KMS-11 (cell line): ENCODE measurements around the gene CPNE1.

Experiments used
- H2AFZ ChIP-seq: fragments of 200-600 bp; sonication (generic); 2 replicates; pipeline ENCODE4 v1.6.1; 2016; ENCODE audit warnings: antibody characterized with exemption, mixed run types, low read depth
- H3K27ac ChIP-seq: fragments of 200-600 bp; sonication (generic); 2 replicates; pipeline ENCODE4 v1.6.1; 2016; ENCODE audit warnings: mild to moderate bottlenecking, mixed run types
- H3K27me3 ChIP-seq: fragments of 200-600 bp; sonication (generic); 2 replicates; pipeline ENCODE4 v1.6.1; 2017; ENCODE audit warnings: mild to moderate bottlenecking, low read depth, mixed run types, moderate library complexity; ENCODE audit not compliant: insufficient read depth
- H3K36me3 ChIP-seq: fragments of 200-600 bp; sonication (generic); 2 replicates; pipeline ENCODE4 v1.6.1; 2017; ENCODE audit warnings: mild to moderate bottlenecking, mixed run types; ENCODE audit not compliant: insufficient read depth
- H3K4me1 ChIP-seq: fragments of 200-600 bp; sonication (generic); 2 replicates; pipeline ENCODE4 v1.6.1; 2016; ENCODE audit warnings: mild to moderate bottlenecking, low read depth, mixed run types; ENCODE audit not compliant: poor library complexity, severe bottlenecking
- H3K4me2 ChIP-seq: fragments of 200-600 bp; sonication (generic); 2 replicates; pipeline ENCODE4 v1.7.0; 2016; ENCODE audit warnings: mild to moderate bottlenecking, mixed run types
- H3K4me3 ChIP-seq: fragments of 200-600 bp; sonication (generic); IDR thresholded peaks from 2 replicates; pipeline ENCODE4 v1.6.1; 2017; ENCODE audit warnings: low read depth, low read length, mixed read lengths; ENCODE audit not compliant: insufficient read depth
- H3K79me2 ChIP-seq: fragments of 200-600 bp; sonication (generic); 2 replicates; pipeline ENCODE4 v1.6.1; 2016; ENCODE audit warnings: low read depth, mixed run types; ENCODE audit not compliant: insufficient read depth
- H3K9ac ChIP-seq: fragments of 200-600 bp; sonication (generic); 2 replicates; pipeline ENCODE4 v1.6.1; 2016; ENCODE audit warnings: mild to moderate bottlenecking, mixed run types
- H4K20me1 ChIP-seq: fragments of 200-600 bp; sonication (generic); 2 replicates; pipeline ENCODE4 v1.6.1; 2016; ENCODE audit warnings: mild to moderate bottlenecking, mixed run types; ENCODE audit not compliant: insufficient read depth
- TF ChIP-seq, protein P1 (sequence below): fragments of 200-600 bp; sonication (generic); conservative IDR thresholded peaks from 2 replicates; pipeline ENCODE4 v1.6.1; 2017; ENCODE audit warnings: low read depth, mild to moderate bottlenecking, antibody characterized with exemption, low read length, moderate library complexity, mixed read lengths

The CPNE1 gene

DNA sequence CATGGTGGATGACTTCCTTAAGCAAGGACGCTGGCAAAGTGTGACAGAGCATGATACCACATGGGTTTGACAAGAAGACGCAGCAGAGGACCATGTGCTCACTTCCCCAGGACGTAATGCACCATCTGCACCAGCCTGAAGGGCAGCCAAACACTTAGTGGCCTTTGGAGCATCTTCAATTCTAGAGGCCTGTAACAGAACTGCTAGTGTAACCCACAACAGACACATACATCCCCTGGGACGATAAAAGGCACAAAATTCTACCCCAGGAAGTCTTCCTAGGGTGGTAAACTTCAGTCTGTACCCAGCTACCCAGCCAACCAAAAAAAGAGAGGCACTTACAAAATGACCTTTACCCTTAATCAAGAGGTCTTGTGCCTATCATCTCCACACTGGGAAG lies 9.2 kb upstream of the CPNE1 start:
- Histone ChIP-seq H3K4me1 (peaks cover 16% of the 10 kb centered on the region), H3K9ac (no peak overlapping the region), H3K27ac (no peak overlapping the region), H3K4me3 (no peak overlapping the region), H4K20me1 (no peaks in the 10 kb centered on the region), H3K36me3 (no peaks in the 10 kb centered on the region), H3K79me2 (no peaks in the 10 kb centered on the region), H2AFZ (no peak overlapping the region), H3K27me3 (no peaks in the 10 kb centered on the region), H3K4me2 (no peak overlapping the region)
- TF ChIP-seq, protein P1, sequence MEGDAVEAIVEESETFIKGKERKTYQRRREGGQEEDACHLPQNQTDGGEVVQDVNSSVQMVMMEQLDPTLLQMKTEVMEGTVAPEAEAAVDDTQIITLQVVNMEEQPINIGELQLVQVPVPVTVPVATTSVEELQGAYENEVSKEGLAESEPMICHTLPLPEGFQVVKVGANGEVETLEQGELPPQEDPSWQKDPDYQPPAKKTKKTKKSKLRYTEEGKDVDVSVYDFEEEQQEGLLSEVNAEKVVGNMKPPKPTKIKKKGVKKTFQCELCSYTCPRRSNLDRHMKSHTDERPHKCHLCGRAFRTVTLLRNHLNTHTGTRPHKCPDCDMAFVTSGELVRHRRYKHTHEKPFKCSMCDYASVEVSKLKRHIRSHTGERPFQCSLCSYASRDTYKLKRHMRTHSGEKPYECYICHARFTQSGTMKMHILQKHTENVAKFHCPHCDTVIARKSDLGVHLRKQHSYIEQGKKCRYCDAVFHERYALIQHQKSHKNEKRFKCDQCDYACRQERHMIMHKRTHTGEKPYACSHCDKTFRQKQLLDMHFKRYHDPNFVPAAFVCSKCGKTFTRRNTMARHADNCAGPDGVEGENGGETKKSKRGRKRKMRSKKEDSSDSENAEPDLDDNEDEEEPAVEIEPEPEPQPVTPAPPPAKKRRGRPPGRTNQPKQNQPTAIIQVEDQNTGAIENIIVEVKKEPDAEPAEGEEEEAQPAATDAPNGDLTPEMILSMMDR = no peak

DNA sequence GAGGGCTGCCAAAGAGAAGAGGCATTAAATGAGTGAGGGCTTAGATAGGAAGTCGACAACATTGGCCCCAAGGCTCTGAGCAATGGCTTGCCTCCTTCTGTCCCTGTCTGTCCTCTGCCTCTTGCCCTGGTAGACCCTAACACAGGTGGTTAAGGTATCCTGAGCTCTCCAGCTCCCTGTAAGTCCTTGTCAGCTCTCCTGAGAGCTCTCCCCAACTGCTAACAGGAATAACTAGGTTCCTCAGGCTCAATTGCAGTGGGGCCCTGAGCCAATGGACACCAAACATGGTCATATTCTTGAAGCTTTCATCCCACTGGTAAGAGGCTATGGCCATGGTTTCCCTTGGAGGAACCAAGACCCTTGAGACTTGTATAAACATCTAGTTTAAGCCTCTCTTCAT lies 5.0 kb upstream of the CPNE1 start:
- TF ChIP-seq, protein P1 = no peak
- H3K36me3 ChIP-seq = no peaks in the 10 kb centered on the region

DNA sequence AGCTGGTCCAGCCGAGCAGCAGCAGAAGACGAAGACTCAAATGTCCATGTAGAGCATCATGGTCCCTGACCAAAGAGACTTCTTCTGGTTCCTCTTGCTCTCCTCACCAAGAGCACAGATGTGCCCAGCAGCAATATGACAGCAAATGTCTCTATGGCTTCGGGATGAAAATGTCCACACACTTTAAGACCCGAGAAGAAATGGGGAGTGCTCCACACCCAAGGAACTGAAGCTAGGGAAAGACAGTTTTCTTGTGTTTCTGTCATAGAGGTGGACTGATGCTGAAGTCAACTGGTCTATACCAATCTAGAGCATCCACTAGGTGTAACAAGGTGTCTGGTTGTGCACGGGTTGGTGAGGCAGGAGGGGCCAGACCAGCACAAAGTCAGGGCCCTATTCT lies 4.5 kb upstream of the CPNE1 start:
- peaks cover 16% of the 10 kb centered on the region for H3K4me1 ChIP-seq
- TF ChIP-seq, protein P1 = no peak
- no peak overlapping the region for H3K9ac ChIP-seq
- H3K36me3 ChIP-seq = no peaks in the 10 kb centered on the region
- no peak overlapping the region for H3K27ac ChIP-seq
- no peaks in the 10 kb centered on the region for H3K27me3 ChIP-seq
- H3K4me3 ChIP-seq = no peak overlapping the region
- no peak overlapping the region for H3K4me2 ChIP-seq
- no peaks in the 10 kb centered on the region for H4K20me1 ChIP-seq
- peaks cover 6% of the 10 kb centered on the region for H3K79me2 ChIP-seq
- no peak overlapping the region for H2AFZ ChIP-seq

More for the DNA sequence above, 5.0 kb upstream of the CPNE1 start:
- Histone ChIP-seq H3K9ac (no peak overlapping the region), H3K4me2 (no peak overlapping the region), H3K79me2 (peaks cover 1% of the 10 kb centered on the region; the same call in 1 of the 2 replicates), H3K27ac (no peak overlapping the region), H2AFZ (no peak overlapping the region), H3K4me3 (no peak overlapping the region), H3K4me1 (peaks cover 16% of the 10 kb centered on the region), H4K20me1 (no peaks in the 10 kb centered on the region), H3K27me3 (no peaks in the 10 kb centered on the region)

DNA sequence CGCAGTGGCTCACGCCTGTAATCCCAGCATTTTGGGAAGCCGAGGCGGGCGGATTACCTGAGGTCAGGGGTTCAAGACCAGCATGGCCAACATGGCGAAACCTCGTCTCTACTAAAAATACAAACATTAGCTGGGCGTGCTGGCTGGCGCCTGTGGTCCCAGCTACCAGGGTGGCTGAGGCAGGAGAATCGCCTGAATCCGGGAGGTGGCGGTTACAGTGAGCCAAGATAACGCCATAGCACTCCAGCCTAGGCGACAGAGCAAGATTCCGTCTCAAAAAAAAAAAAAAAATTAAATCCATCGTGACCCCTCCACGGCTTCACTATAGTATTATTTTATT lies 1.2 kb upstream of the CPNE1 start:
- Histone ChIP-seq H3K79me2 (peaks cover 39% of the 10 kb centered on the region), H2AFZ (no peak overlapping the region), H3K4me1 (peaks cover 24% of the 10 kb centered on the region), H3K4me3 (no peak overlapping the region), H3K27me3 (no peaks in the 10 kb centered on the region), H4K20me1 (peaks cover 29% of the 10 kb centered on the region), H3K36me3 (no peaks in the 10 kb centered on the region), H3K9ac (no peak overlapping the region), H3K27ac (no peak overlapping the region), H3K4me2 (no peak overlapping the region)
- TF ChIP-seq, protein P1 = no peak
